Muscle layer of duodenum (tissue), 2 donors: ENCODE measurements around the gene DCBLD1.
"Not testable (repeated sequence)": the region's sequence is repeated elsewhere in the genome, so short reads cannot be mapped to it uniquely, and the experiment has no call there.

ENCODE experiments used
- H3K27ac ChIP-seq: one replicate; pipeline ENCODE4 v1.7.0; 2013; ENCODE audit warnings: mild to moderate bottlenecking, low read length
- H3K27me3 ChIP-seq: one replicate; pipeline ENCODE4 v1.7.0; 2013; ENCODE audit warnings: low read depth, mild to moderate bottlenecking, control low read depth, low read length
- H3K36me3 ChIP-seq, 2 donors: one replicate each; pipeline ENCODE4 v1.7.0; 2013; ENCODE audit warnings: low read length in 2 of 2, control low read depth in 1 of 2, mild to moderate bottlenecking in 1 of 2; ENCODE audit not compliant: insufficient read depth in 2 of 2, control insufficient read depth in 1 of 2
- H3K4me1 ChIP-seq, 2 donors: one replicate each; pipeline ENCODE4 v1.7.0; 2013; ENCODE audit warnings: low read length in 2 of 2, mild to moderate bottlenecking in 2 of 2, control low read depth in 1 of 2, moderate library complexity in 1 of 2; ENCODE audit not compliant: insufficient read depth in 2 of 2, control insufficient read depth in 1 of 2
- H3K4me3 ChIP-seq, 2 donors: one replicate each; pipeline ENCODE4 v1.7.0; 2013; ENCODE audit warnings: low read length in 2 of 2, low read depth in 1 of 2, mild to moderate bottlenecking in 1 of 2
- H3K9me3 ChIP-seq, 2 donors: one replicate each; pipeline ENCODE4 v1.7.0; 2013; ENCODE audit warnings: low read length in 2 of 2, control low read depth in 1 of 2, mild to moderate bottlenecking in 1 of 2; ENCODE audit not compliant: control insufficient read depth in 1 of 2
- donor health status: healthy.

The DCBLD1 gene

DNA sequence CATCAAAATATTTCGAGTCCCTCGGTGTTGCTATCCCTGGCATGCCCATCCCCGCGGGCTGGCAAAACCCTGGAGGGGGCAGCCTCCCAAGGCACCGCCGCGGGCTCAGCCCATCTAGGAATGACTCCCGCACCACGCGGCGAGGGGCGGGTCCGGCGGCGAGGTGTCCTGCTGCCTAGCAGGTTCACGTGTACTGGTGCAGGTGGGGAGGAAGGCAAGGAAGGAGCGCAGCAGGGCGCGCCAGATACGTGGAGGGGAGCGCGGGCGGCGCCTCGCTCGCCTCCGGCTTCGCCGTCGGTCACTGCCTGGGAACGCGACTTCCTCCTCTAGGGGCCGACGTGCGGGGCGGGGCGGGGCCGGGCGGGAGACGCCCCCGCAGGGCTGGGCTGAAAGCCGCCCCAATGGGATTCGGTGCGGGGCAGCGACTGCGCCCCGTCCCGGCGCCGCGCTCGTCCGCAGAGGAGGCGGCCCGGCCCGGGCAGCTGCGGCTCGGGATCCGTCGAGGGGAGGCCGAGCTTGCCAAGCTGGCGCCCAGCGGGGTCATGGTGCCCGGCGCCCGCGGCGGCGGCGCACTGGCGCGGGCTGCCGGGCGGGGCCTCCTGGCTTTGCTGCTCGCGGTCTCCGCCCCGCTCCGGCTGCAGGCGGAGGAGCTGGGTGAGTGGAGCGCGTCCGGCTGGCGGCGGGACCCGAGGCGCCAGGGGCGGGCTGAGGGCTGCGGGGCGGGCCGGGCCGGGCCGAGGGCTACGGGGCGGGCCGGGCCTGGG is at the start of gene DCBLD1:
DCBLD1 (plus strand) TSS at position 435 of the 764 bp plus-strand sequence; CDS start at position 543, 108 bp downstream.
- H3K36me3 ChIP-seq = no peaks in the 10 kb centered on the region
- H3K9me3 ChIP-seq = no peaks in the 10 kb centered on the region
- no peaks in the 10 kb centered on the region for H3K27me3 ChIP-seq
- H3K4me1 ChIP-seq = peaks cover 0 to 13% of the 10 kb centered on the region in 2 donors
- peak within 1 kb of the TSS; percentile 68 to 92 for H3K4me3 ChIP-seq
- peak within 1 kb of the TSS; percentile 53 for H3K27ac ChIP-seq

DNA sequence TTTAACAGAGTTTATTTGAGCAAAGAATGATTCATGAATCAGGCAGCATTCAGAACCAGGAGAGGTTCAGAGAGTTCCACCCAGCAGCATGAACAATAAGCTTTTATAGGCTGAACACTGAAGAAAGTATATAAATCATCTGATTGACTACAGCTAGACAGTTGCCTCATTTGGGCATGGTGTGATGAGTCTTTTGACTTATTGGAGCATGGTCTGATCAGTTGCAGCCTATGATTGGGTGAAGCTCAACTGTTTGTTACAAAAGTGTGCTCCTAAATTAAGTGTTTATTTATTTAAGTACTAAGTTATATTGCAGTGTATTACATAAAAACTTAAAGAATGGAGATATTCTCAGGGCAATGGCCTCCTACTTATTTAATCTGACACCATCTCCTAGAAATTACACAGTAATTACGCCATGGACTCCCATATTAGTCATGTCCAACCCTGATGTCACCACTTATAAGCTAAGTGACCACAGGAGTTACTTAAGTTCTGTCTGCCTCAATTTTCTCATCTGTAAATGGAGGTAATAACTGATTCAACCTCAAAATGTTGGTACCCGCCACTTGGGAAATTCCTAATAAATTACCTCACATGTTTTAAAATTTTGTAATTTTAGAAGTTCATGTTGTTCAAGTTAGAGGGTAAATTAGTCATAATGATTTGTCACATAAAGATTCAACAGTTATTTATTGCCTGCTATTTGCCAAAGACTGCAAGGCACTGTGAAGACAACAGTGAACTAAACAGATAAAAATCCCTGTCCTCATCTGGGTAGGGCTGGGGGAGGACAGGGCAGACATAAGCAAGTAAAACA is 41.6 kb upstream of the DCBLD1 start:
- Histone ChIP-seq H3K36me3 (peaks cover 0 to 5% of the 10 kb centered on the region in 2 donors), H3K27ac (no peak overlapping the region), H3K9me3 (no peaks in the 10 kb centered on the region), H3K4me1 (no peaks in the 10 kb centered on the region), H3K4me3 (no peak overlapping the region), H3K27me3 (no peaks in the 10 kb centered on the region)

DNA sequence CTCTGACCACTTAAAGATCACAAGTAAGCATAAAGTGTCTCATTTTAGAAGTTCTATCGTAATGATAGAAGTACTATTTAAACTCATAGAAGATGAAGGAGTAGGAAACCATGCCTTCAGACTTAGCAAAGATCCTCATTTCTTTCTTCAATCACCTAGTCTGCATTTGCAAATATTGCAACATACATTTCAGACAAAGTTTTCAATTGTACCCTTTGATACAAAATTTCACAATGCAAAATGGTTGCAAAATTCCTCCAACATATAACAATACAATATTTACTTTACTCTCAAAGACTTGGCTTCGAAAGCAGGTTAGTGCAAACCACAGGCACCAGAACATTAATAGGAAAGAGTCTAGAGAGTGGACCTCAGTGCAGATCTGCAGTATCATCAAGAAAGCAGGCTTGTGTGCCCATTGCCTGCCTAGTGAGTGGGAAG is 40.6 kb upstream of the DCBLD1 start:
- Histone ChIP-seq H3K9me3 (no peaks in the 10 kb centered on the region), H3K27ac (no peak overlapping the region), H3K4me3 (no peak overlapping the region), H3K4me1 (no peaks in the 10 kb centered on the region), H3K27me3 (no peaks in the 10 kb centered on the region), H3K36me3 (peaks cover 0 to 5% of the 10 kb centered on the region in 2 donors)

DNA sequence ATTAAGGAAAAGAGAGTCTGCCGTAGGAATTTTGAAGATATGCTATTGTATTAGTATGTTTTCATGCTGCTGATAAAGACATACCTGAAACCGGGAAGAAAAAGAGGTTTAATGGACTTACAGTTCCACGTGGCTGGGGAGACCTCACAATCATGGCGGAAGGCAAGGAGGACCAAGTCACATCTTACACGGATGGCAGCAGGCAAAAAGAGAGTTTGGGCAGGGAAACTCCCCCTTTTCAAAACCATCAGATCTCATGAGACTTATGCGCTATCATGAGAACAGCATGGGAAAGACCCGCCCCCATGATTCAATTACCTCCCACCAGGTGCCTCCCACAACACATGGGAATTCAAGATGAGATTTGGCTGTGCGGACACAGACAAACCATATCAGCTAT is 40.2 kb upstream of the DCBLD1 start:
- H3K4me3 ChIP-seq, H3K27me3 ChIP-seq, H3K4me1 ChIP-seq, H3K9me3 ChIP-seq, H3K27ac ChIP-seq, H3K36me3 ChIP-seq: not testable (repeated sequence)

DNA sequence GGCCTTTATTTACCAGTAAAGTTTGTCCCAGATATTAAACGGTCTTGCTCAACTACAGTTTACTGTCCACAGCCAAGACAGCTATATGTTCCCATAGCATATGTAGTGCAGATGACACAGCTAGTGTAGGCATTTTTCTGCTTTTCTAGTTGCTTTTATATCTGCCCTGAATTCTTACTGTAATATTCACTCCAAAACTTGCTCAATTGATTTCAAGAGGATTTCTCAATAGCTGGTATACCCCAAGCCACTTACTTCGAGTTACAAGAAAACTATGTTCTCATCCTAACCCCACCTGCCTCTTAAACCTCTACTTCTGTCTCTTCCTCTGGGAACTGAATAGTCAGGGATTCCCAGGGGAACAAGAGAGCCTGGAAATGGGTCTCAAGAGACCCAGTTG is 37.9 kb upstream of the DCBLD1 start:
- no peak overlapping the region for H3K4me3 ChIP-seq
- no peaks in the 10 kb centered on the region for H3K4me1 ChIP-seq
- peaks cover 0 to 13% of the 10 kb centered on the region in 2 donors for H3K36me3 ChIP-seq
- no peak overlapping the region for H3K27ac ChIP-seq
- no peaks in the 10 kb centered on the region for H3K27me3 ChIP-seq
- H3K9me3 ChIP-seq = no peaks in the 10 kb centered on the region

DNA sequence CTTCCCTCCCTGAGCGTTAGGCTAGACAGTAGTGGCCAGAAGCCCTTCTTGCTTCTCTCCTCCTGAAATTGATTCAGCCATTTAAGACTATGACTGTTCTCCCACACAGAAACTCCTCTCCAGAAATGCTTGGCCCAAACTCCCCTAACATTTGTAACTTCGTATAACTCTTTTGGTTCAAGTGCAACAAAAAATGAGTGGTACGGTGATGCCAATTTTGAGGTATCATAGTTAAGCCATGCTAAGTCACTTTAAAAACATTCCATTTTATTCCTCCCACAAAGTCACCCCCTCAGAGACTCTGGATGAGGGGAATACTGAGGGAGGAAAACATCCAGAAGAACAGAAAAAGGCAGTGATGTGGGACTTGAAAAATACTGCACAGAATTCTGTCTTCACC is 35.6 kb upstream of the DCBLD1 start:
- H3K4me1 ChIP-seq = no peaks in the 10 kb centered on the region
- no peak overlapping the region for H3K27ac ChIP-seq
- H3K4me3 ChIP-seq = no peak overlapping the region
- H3K9me3 ChIP-seq = no peaks in the 10 kb centered on the region
- H3K27me3 ChIP-seq = no peaks in the 10 kb centered on the region
- peaks cover 0 to 10% of the 10 kb centered on the region in 2 donors for H3K36me3 ChIP-seq

DNA sequence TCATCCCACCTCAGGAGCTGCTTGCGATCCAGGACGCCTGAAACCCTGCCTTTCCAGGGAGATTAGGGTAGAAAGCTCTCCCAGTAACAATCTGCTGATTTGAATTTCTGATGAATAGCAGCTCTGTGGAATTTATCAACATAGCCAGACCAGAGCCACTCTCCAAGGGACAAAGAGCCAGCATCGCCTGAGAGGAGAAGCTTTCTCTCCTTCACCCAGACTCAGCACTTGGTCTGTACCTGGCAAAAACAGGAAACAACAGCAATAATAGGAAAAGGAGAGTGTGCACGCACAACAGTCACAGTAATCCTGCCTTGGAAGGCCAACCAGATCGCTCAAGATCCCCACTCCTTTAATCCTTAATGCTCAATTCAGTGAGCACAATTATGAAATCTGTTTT is 34.5 kb upstream of the DCBLD1 start:
- Histone ChIP-seq H3K27me3 (no peaks in the 10 kb centered on the region), H3K36me3 (peaks cover 0 to 10% of the 10 kb centered on the region in 2 donors), H3K27ac (no peak overlapping the region), H3K4me3 (no peak overlapping the region), H3K9me3 (no peaks in the 10 kb centered on the region), H3K4me1 (no peaks in the 10 kb centered on the region)

DNA sequence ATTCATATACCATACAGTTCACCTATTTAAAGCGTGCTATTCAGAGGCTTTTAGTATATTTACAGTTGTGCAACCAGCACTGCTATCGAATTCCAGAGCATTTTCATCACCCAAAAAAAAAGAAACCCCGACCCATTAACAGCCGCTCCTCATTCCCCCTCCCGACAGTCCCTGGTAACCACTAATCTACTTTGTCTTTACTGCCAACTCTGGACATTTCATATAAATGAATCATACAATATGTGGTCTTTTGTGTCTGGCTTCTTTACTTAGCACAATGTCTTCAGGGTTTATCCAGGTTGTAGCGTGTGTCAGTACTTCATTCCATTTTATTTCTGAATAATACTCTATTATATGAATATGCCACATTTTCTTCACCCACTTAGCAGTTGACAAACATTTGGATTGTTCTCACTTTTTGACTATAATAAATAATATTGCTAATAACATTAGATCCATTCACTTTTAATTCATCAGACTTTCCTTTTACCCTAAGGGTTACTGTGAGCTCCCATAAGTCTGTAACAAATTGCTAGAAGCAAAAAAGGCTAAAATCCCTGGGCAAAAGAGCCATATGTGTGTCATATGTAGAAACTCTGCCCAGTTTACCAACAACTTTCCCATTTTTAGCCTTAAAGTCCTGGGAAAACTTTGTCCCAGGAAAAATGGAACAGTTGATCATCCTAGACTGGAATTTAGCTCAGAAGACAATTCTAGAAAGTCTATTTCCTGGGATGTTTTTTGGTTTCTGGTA is 33.6 kb upstream of the DCBLD1 start:
- Histone ChIP-seq H3K4me3 (no peak overlapping the region), H3K27me3 (no peaks in the 10 kb centered on the region), H3K36me3 (peaks cover 0 to 10% of the 10 kb centered on the region in 2 donors), H3K27ac (no peak overlapping the region), H3K9me3 (no peaks in the 10 kb centered on the region), H3K4me1 (no peaks in the 10 kb centered on the region)

DNA sequence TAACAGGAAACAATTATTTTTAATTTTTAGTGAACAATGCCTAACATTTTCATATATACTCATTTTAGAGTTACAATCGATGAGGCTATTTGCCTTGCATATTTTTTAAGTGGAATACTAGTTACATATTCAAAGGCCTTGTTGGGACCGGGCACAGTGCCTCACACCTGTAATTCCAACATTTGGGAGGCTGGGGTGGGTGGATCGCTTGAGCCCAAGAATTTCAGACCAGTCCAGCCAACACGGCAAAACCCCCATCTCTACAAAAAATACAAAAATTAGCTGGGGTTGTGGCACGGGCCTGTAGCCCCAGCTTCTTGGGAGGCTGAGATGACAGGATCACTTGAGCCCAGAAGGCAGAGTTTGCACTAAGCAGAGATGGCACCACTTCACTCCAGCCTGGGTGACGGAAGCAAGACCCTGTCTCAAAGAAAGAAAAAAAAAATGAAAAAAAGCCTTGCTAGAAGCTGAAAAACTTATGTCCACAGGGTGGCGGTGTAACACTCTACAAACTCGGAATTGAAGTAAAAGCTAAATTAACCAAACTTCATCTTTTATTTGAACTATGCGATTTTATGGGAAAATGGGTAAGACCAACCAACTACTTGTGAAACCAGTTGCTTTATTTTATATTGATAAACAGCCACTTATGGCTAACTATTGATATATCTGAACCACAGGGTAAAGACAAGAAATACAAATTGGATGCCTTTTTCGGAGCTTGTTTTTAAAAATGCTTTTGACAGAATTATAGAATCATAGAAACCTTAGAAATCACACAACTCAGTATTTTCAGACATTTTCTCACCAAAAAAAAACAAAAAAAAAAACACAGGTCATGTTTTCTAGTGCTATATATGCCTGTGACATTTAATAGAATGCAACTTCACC is 32.7 kb upstream of the DCBLD1 start:
- H3K27ac ChIP-seq = no peak overlapping the region
- no peaks in the 10 kb centered on the region for H3K9me3 ChIP-seq
- H3K4me3 ChIP-seq = no peak overlapping the region
- no peaks in the 10 kb centered on the region for H3K4me1 ChIP-seq
- no peaks in the 10 kb centered on the region for H3K27me3 ChIP-seq
- H3K36me3 ChIP-seq = peaks cover 0 to 10% of the 10 kb centered on the region in 2 donors

DNA sequence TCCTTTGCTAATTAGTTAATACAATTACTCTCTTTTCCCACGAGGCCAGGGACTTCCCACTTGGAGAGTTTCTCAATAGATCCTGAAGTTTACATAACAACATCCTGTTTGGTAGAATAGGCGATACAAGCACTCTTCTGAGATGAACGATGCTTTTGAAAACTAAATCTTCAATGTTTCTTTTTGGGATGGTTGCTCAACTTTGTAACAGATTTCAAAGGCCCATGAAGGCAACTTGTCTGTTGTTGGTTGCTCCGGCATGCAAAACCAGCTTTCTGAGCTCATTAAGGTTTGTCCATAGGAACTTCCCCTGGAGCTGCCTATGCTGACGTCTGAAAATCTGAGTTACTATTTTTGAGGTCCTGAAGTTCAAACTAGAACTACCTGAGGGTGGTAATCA is 30.8 kb upstream of the DCBLD1 start:
- no peaks in the 10 kb centered on the region for H3K4me1 ChIP-seq
- H3K9me3 ChIP-seq = no peaks in the 10 kb centered on the region
- no peak overlapping the region for H3K27ac ChIP-seq

More for the DNA sequence above, 30.8 kb upstream of the DCBLD1 start:
- H3K27me3 ChIP-seq = no peaks in the 10 kb centered on the region
- no peak overlapping the region for H3K4me3 ChIP-seq
- H3K36me3 ChIP-seq = peaks cover 0 to 10% of the 10 kb centered on the region in 2 donors
